GM18508 (cell line): ENCODE measurements around the gene CNNM4.
"Not testable (repeated sequence)": the region's sequence is repeated elsewhere in the genome, so short reads cannot be mapped to it uniquely, and the experiment has no call there.

Source experiments
- ATAC-seq: cut with Tn5 transposase; IDR thresholded peaks from one replicate; pipeline ENCODE4 v1.9.1; 2021; ENCODE audit warnings: moderate number of reproducible peaks; ENCODE audit not compliant: insufficient read depth, unreplicated experiment

The CNNM4 gene

GRCh38 chr2:96788442-96789244, 27.9 kb downstream of the CNNM4 start:
- ATAC-seq = no peak

- ATAC-seq = no peak
Observed at GRCh38 chr2:96789245-96789617, 28.5 kb downstream of the CNNM4 start.

- ATAC-seq = no peak
Observed at GRCh38 chr2:96792772-96793749, 32.4 kb downstream of the CNNM4 start.

- ATAC-seq = no peak
Observed at GRCh38 chr2:96795076-96795475, 34.4 kb downstream of the CNNM4 start.

GRCh38 chr2:96796497-96796896, 35.8 kb downstream of the CNNM4 start:
- ATAC-seq = not testable (repeated sequence)

GRCh38 chr2:96797066-96797625, 36.4 kb downstream of the CNNM4 start:
- no peak for ATAC-seq

GRCh38 chr2:96798733-96799622, 38.3 kb downstream of the CNNM4 start:
- no peak for ATAC-seq

GRCh38 chr2:96799623-96799935, 38.9 kb downstream of the CNNM4 start:
- no peak for ATAC-seq

- ATAC-seq = no peak
Observed at GRCh38 chr2:96800061-96801004, 39.6 kb downstream of the CNNM4 start.

- no peak for ATAC-seq
Observed at GRCh38 chr2:96801005-96801785, 40.5 kb downstream of the CNNM4 start.

- no peak for ATAC-seq
Observed at GRCh38 chr2:96801786-96802595, 41.3 kb downstream of the CNNM4 start.

- ATAC-seq = no peak
Observed at GRCh38 chr2:96802721-96803120, 42.0 kb downstream of the CNNM4 start.

- ATAC-seq = no peak
Observed at GRCh38 chr2:96804986-96805385, 44.3 kb downstream of the CNNM4 start.

- ATAC-seq = not testable (repeated sequence)
Observed at GRCh38 chr2:96805946-96806345, 45.2 kb downstream of the CNNM4 start.

- no peak for ATAC-seq
Observed at GRCh38 chr2:96806468-96807126, 45.9 kb downstream of the CNNM4 start.

- no peak for ATAC-seq
Observed at GRCh38 chr2:96807127-96807471, 46.4 kb downstream of the CNNM4 start.
